HG02938 (cell line): ENCODE results near the gene FGF21.
"Not testable (repeated sequence)": the region's sequence is repeated elsewhere in the genome, so short reads cannot be mapped to it uniquely, and the experiment has no call there.

Experiments
- ATAC-seq: cut with Tn5 transposase; IDR thresholded peaks from one replicate; pipeline ENCODE4 v1.9.1; 2021; ENCODE audit warnings: mild to moderate bottlenecking, moderate library complexity; ENCODE audit not compliant: unreplicated experiment

FGF21 gene

DNA sequence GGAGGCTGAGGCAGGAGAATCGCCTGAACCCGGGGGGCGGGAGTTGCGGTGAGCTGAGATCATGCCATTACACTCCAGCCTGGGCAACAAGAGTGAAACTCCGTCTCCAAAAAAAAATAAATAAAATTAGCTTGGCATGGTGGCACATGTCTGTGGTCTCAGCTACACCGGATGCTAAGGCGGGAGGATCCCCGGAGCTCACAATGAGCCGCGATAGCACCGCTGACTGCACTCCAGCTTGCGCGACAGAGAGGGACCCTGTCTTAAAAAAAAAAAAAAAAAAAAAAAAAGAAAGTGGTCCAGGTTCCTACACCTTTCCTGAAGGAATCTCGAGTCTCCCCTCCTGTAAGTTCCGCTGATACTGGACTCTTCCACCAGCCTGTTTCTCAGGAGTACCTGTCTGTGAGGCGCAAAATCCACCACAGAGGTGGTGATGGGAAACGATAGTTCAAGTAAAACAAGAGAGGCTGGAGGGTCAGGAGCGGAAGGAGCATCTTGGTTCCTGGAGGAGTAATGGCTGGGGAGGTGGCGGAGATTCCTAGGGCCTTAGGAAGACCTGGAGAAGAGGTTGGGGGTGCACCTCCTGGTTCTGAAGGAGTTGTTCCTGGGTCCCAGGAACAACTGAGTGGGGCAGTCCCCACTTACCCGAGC lies 3.4 kb upstream of the FGF21 start:
- no peak for ATAC-seq

DNA sequence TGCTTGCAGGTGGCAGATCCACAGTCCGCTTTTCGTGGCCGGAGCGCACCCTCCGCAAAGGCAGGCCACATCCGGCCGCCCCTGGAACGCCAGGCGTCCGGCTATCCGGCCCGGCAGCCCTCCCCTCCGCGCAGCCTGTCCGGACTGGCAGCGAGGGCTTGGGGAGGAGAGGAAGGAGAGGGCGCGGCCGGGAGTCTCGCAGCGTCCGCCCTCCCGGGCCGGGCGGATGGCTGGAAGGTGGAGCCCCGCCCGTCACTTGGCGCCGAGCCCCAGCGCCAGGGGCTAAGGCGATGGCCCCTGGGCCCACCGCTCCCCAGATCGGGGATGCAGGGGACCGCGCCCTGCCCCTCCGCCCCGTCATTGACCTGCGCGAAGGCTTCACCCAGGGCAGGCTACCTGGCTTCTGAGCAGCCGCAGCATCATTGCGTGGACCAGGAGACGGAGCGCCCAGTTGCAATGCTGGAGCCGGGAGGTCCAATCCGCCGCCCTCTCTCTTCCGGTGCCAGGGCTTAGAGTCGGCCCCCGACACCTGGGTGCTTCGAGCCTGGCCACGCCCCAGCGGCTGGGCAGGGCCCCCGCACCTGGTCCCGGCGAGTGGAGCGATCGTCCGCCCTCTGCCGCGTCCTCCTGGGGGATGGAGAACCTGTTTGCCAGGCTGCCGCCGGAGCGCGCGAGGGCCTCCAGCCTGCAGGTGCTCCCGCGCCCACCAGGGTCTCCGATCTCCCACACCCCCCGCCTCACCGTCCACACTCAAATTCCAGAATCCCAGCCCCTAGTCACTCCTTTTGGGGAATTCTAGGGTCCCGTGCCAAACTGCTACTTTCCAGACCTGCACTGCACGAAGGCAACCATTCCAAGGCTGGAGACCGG lies 2.6 kb upstream of the FGF21 start, which contains the start of gene FUT1:
FUT1 (minus strand) TSS at position 146 of the 870 bp plus-strand sequence. CDS start 1,360 bp downstream, outside the sequence.
- ATAC-seq = no peak

DNA sequence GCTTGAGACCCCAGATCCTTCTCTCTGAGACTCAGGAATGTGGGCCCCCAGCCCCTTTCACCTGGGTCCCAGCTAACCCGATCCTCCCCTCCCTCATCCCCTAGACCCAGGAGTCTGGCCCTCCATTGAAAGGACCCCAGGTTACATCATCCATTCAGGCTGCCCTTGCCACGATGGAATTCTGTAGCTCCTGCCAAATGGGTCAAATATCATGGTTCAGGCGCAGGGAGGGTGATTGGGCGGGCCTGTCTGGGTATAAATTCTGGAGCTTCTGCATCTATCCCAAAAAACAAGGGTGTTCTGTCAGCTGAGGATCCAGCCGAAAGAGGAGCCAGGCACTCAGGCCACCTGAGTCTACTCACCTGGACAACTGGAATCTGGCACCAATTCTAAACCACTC lies 463 bp downstream of the FGF21 start:
- ATAC-seq = no peak

DNA sequence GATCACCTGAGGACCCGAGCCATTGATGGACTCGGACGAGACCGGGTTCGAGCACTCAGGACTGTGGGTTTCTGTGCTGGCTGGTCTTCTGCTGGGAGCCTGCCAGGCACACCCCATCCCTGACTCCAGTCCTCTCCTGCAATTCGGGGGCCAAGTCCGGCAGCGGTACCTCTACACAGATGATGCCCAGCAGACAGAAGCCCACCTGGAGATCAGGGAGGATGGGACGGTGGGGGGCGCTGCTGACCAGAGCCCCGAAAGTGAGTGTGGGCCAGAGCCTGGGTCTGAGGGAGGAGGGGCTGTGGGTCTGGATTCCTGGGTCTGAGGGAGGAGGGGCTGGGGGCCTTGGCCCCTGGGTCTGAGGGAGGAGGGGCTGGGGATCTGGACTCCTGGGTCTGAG lies 888 bp downstream of the FGF21 start:
- ATAC-seq = no peak

DNA sequence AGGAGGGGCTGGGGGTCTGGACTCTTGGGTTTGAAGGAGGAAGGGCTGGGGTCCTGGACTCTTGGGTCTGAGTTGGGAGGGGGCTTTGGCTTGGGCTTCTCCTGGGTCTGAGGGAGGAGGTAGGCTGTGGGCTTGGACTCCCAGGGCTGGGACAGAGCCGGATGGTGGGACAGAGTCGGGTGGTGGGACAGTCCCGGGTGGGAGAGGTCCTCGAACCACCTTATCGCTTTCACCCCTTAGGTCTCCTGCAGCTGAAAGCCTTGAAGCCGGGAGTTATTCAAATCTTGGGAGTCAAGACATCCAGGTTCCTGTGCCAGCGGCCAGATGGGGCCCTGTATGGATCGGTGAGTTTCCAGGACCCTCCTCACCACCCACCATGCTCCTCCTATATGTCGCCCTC lies 1.4 kb downstream of the FGF21 start:
- no peak for ATAC-seq

DNA sequence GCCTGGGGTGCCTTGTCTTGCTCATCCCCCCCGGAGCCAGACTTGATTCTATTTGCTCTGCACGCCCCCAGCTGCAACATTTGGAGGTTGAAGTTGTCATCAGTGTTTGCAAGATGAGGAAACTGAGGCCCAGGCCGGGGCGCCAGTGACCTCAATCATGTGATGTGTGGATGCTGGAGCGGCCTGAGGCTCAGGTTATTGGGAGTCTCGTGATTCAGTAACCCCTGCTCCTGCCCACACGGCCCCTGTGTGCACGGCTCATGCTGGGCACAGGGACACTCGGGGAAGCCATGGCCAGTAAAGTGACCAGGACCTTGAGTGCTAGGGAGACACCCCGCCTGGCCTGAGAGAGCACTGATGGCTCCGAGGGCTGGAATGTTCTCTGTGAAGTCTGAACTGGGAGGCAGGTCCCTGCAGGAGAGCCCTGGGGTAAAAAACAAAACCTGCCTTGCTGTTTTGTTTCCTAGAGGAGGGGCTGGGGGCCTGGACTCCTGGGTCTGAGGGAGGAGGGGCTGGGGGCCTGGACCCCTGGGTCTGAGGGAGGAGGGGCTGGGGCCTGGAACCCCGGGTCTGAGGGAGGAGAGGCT lies 1.9 kb downstream of the FGF21 start:
- no peak for ATAC-seq

DNA sequence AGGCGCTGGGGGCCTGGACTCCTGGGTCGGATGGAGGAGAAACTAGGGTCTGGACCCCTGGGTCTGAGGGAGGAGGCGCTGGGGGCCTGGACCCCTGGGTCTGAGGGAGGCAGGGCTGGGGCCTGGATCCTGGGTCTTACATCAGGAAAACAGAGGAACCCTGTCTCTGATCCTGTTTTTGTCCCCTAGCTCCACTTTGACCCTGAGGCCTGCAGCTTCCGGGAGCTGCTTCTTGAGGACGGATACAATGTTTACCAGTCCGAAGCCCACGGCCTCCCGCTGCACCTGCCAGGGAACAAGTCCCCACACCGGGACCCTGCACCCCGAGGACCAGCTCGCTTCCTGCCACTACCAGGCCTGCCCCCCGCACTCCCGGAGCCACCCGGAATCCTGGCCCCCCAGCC lies 2.4 kb downstream of the FGF21 start:
- no peak for ATAC-seq

DNA sequence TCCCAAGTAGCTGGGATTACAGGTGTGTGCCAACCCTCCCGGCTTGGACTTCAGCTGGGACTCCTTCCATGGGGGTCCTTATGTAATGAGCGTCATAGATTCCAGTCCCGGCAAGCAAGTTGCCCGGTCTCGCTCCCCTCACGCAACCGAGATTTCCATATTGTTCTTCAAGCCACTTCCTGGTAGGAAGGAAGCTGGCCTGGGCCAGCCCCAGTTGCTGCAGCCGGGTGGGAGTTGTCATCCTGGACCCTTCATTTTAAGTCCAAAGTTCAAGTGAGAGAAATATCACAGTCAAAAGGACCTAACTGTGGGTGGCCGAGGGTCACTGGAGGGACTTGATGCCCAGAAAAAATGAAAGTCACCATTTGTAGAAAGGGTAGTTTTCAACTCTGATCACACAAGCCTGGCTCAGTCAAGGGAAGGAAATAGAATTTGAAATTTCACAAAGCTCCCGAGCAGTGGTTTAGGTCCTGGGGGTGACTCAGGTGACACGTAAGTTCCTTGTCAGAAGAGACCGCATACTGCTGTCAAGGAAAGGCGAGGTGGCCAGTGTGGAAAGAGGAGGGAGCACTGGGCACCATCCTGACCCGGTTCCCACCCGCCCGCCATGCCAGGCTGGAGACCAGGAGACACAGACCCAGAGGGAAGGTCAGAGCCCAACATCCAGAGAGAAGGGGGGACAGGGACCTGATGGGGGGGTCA lies 5.3 kb downstream of the FGF21 start:
- ATAC-seq = no peak

DNA sequence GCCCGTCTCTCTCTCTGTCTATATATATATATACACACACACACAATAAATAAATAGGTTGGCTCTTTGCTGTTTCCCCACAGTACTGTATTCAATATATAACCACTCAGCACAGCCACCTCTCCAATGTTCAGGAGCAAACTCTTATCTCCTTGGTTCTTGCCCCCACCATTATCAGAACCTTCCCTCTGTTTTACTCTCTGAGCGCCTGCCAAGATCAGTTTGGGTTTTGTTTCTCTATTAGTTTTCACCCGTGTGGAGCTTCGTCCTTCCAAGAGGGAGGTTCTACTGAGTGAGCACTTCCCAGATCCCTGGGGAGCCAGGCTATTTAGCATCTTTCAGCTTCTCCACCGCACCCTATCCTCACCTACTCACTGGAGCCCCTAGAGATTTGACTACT lies 10.5 kb downstream of the FGF21 start:
- not testable (repeated sequence) for ATAC-seq

DNA sequence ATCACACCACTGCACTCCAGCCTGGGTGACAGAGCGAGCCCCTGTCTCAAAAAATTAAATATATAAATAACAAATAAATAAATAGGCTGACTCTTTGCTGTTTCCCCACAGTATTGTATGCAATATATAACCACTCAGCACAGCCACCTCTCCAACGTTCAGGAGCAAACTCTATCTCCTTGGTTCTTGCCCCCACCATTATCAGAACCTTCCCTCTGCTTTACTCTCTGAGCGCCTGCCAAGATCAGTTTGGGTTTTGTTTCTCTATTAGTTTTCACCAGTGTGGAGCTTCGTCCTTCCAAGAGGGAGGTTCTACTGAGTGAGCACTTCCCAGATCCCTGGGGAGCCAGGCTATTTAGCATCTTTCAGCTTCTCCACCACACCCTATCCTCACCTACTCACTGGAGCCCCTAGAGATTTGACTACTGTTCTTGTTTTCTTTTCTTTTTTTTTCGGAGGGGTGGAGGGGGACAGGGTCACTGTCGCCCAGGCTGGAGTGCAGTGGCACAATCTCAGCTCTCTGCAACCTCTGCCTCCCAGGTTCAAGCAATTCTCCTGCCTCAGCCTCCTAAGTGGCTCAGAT lies 12.9 kb downstream of the FGF21 start:
- ATAC-seq = not testable (repeated sequence)

DNA sequence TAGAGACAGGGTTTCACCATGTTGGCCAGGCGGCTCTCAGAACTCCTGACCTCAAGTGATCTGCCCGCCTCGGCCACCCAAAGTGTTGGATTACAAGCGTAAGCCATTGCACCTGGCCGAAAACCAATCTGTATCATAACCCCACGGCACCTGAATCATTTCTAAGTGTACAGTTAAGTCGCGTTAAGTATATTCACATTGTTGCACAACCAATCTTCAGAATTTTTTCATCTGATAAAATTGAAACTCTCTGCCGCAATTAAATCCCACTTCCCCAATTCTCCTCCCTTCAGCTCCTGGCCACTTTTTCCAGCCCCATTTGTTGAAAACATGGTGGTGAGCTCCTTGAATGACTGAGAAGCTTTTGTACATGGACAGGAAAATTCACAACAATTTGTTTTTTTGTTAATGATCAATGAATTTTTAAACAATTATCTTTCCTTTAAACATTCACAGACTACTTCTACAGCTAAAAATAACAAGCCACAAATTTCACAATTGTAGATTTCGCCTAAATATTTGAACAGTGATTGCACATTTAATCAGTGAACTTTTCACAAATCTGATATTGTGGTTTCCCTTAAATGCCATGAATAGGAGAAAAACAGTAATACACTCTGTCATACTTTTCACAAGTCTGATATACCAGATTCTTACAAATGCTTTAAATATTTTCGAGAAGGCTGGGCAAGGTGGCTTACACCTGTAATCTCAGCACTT lies 13.8 kb downstream of the FGF21 start:
- ATAC-seq = no peak

DNA sequence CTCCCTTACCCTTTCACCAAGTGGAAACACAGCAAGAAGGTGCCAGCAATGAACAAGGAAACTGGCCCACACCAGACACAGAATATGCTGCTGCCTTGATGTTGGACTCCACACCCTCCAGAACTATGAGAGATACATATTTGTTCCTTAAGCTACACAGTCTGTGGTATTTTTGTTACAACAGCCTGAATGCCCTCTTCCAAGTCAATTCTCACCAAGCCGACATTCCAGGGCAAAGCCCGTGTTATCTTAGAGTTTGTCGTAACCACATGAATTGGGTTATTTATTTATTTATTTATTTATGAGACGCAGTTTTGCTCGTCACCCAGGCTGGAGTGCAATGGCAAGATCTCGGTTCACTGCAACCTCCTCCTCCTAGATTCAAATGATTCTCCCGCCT lies 14.9 kb downstream of the FGF21 start:
- no peak for ATAC-seq

DNA sequence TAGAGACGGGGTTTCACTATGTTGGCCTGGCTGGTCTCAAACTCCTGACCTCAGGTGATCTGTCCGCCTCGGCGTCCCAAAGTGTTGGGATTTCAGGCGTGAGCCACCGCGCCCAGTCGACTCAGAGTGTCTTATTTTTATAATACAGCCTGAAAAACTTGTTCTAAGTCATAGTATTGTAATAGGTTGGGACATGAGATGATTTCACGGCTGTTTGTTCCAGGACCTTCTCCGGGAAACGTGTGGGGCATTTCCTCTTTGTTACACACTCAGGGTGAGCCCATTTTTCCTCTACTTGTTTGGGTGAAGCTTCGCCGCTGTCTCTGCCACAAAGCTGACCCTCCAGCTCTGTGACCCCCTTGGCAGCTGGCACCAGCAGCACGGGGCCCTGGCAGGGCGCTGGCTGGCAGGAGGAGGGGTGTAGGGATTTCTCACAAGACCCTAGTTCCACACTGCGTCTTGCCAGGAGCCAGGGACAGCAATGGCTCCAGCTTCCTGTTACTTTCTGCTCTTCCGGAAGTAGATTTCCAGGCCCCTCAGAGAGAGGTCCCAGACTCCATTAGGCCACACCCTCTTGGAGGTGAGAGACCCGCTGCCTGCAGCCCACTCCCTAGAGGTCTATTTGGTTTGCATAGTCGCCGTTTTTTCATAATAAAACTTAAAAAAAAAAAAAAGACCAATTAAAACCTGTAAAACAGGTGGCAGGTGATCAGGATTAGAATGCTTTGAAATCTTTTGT lies 15.6 kb downstream of the FGF21 start:
- ATAC-seq = no peak

DNA sequence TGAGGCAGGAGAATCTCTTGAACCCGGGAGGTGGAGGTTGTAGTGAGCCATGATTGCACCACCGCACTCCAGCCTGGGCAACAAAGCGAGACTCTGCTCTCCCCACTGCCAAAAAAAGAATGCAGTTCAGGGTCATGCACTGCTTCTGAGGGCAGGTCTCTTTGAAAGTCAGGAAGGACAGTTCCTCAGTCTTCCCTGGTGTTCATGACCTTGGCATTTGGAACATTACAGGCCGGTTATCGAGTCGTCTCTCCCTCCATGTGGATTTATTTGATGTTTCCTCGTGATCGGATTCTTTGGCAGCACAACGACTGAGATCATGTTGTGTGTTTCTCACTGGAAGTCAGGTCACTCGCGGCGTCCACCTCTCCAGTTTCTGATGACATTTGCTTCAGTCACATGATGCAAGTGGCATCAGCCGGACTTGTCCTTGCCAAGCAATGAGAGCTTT lies 17.2 kb downstream of the FGF21 start:
- no peak for ATAC-seq

DNA sequence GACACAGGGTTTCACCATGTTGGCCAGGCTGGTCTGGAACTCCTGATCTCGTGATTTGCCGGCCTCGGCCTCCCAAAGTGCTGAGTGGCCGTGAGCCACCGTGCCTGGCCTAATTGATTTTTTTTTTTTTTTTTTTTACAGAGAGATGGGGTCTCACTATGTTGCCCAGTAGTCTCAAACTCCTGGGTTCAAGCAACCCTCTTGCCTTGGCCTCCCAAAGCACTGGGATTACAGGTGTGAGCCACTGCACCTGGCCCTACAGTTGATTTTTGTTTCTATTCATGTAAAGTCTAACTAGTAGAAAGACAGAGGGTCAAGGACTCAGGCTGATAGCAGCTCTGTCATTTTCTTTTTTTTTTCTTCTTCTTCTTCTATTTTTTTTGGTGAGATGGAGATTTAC lies 21.8 kb downstream of the FGF21 start:
- ATAC-seq = no peak

DNA sequence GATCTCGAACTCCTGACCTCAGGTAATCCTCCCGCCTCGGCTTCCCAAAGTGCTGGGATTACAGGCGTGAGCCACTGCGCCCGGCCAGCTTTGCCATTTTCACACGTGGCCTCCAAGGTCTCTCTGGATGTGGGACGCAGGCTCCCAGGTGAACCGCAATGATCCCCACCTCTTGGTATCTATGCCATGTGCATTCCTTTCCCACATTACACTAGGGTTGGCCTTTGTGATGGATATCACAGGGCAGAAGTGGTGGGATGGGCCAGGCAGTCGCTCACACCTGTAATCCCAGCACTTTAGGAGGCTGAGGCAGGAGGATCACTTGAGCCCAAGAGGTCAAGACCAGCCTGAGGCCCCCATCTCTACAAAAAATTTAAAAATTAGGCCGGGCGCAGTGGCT lies 22.4 kb downstream of the FGF21 start:
- no peak for ATAC-seq

DNA sequence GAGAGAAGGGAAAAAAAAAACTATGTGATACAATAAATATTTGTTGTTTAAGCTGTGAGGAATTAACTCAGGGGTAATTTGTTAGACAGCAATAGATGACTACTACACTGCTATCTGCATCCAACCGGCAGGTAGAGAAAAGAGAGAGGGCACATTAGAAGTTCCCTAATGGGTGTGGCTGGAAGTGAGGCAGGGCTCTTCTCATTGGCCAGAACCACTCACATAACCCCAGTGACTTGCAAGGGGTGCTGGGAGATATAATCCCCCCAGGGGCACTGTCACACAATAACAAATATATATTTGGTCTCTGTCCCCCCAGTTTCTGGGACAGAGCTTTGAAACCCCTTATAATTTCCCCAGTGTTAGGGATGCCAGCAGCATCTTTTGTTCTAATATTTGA lies 24.3 kb downstream of the FGF21 start:
- ATAC-seq = no peak

DNA sequence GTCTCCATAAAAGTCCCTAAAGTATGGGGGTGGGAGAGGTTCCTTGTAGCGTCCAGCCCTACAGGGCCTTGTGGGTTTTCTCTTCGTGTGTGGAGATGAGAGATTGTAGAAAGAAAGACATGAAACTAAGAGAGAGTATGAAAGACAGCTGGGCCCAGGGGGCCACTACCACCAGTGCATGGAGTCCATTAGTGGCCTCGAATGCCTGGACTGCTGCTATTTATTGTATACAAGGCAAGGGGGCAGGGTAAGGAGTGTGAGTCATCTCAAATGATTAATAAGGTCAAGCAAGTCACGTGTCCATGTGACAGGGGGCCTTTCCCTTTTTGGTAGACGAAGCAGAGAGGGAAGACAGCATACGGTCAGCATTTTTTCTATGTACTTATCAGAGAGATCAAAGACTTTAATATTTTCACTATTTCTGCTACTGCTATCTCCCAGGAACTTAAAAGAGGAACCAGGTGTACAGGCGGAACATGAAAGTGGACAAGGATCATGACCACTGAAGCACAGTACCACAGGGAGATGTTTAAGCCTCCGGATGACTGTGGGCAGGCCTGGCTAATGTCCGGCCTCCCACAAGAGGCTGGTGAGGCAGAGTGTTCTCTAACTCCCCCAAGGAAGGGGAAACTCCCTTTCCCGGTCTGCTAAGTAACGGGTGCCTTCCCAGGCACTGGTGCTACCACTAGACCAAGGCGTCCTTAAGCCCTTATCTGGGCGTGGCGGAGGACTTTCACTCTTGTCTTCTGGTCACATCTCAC lies 25.5 kb downstream of the FGF21 start:
- no peak for ATAC-seq

DNA sequence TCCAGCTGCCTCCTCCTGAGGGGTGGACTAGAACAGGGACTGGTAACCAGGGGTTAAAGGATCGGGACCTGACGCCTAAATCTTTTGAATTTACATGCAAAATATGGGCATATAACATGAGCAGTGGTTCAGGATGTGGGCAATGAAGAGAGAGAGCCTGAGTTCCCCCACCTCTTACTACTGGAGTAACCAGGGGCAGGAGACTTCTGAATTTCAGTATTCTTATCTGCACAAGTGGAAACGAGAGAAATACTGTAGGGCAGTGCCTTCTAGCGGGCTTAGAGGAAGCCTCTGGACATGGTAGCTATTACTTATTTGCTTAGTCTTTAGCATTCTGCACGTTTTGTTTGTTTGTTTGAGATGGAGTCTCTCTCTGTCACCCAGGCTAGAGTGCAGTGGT lies 29.2 kb downstream of the FGF21 start:
- no peak for ATAC-seq
